Ovary (tissue), 3 donors: ENCODE measurements around the gene MAPK7.

Experiments used
- POLR2A ChIP-seq: fragments of 450-650 bp; IDR thresholded peaks from one replicate; pipeline ENCODE4 v1.6.1; 2017; ENCODE audit warnings: antibody characterized with exemption, mild to moderate bottlenecking, moderate library complexity
- TF ChIP-seq, protein P1 (sequence below), 3 donors: fragments of 450-650 bp in 2 of 3; fragments of 200-600 bp in 1 of 3; IDR thresholded peaks; one replicate each; pipeline versions ENCODE4 v1.5.1 to v1.8.0; 2016 to 2022; ENCODE audit warnings: antibody characterized with exemption in 3 of 3, mild to moderate bottlenecking in 1 of 3
- donor health status: DM: no; HTN: no; CAD: no.

DNA sequence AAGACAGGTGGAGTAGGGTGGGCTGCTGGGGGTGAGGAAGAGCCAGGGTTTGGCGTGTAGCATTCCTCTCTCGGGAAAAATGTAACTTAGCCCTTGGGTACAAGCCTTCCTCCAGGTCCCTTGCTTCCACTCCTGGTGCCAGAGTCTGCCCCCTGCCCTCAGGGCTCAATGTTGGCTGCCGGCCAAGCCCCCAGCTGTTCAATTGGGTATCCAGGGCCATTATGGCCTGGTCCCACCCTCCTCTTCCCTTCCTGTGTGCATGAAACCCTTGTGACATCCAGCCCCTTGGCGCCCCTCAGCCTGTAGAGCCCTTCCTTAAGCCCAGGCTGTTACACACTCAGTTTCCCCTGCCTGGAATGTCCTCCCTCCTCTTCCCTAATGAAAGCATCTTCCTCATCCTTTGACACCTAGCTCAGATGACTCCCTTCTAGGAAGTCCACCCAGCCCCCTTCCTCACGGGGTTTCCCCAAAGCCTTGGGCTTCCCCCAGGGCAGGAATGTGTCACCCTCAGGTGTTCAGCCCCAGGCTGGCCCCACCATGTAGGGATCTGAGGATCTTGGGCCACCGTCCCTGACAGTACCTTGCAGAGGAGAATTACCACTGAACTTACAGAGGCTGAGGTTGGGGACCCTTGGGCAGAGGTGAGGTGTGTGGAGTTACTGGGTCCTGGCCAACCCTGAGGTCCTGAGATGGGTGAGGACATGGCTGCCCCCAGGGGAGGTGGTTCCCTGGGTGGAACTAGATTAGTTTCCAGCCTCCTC, 45.7 kb upstream of the MAPK7 start:
- TF ChIP-seq, protein P1, sequence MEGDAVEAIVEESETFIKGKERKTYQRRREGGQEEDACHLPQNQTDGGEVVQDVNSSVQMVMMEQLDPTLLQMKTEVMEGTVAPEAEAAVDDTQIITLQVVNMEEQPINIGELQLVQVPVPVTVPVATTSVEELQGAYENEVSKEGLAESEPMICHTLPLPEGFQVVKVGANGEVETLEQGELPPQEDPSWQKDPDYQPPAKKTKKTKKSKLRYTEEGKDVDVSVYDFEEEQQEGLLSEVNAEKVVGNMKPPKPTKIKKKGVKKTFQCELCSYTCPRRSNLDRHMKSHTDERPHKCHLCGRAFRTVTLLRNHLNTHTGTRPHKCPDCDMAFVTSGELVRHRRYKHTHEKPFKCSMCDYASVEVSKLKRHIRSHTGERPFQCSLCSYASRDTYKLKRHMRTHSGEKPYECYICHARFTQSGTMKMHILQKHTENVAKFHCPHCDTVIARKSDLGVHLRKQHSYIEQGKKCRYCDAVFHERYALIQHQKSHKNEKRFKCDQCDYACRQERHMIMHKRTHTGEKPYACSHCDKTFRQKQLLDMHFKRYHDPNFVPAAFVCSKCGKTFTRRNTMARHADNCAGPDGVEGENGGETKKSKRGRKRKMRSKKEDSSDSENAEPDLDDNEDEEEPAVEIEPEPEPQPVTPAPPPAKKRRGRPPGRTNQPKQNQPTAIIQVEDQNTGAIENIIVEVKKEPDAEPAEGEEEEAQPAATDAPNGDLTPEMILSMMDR (IDR thresholded peaks at IDR 0.05): no peak
- no peak for TF ChIP-seq POLR2A
